Measurements from ENCODE around the gene NUDT17. TPM values are rescaled to one million over a fixed set of nuclear protein-coding genes. Genes with fewer than 3 reads are reported as not detected.

NUDT17 gene
- total RNA-seq, 1 donor from 2014 or later, result 3.9 TPM

GRCh38 chr1:145884675-145885074, 39.2 kb downstream of the NUDT17 start:
- no peak for ATAC-seq
- intact Hi-C loops (cut with DNase I), result no loop called here
- no peak for DNase-seq (ENCODE audit: low spot score)

GRCh38 chr1:145885738-145886287, 40.4 kb downstream of the NUDT17 start, which contains the start of gene ANKRD35:
Gene ANKRD35 (minus strand): TSS chr1:145885866. CDS start chr1:145885758, 108 bp downstream.
- peak; percentile 91 for DNase-seq (ENCODE audit: low spot score)
- intact Hi-C loops (cut with DNase I), result no loop called here
- peak; percentile 95 for ATAC-seq

- peak; percentile 43 for ATAC-seq
- no peak for DNase-seq (ENCODE audit: low spot score)
- intact Hi-C loops (cut with DNase I), result no loop called here
Measured at GRCh38 chr1:145886390-145886789, 41.0 kb downstream of the NUDT17 start.

- DNase-seq (ENCODE audit: low spot score) (no peak), ATAC-seq (no peak)
- intact Hi-C loops (cut with DNase I), result no loop called here
Measured at GRCh38 chr1:145886816-145887215, 41.4 kb downstream of the NUDT17 start.

- intact Hi-C loops (cut with DNase I), result no loop called here
- ATAC-seq (no peak), DNase-seq (ENCODE audit: low spot score) (no peak)
Measured at GRCh38 chr1:145887631-145888030, 42.2 kb downstream of the NUDT17 start.

GRCh38 chr1:145889722-145890121, 44.3 kb downstream of the NUDT17 start:
- no peak for ATAC-seq
- intact Hi-C loops (cut with DNase I), result no loop called here
- no peak for DNase-seq (ENCODE audit: low spot score)

GRCh38 chr1:145891143-145891542, 45.7 kb downstream of the NUDT17 start:
- intact Hi-C loops (cut with DNase I), result no loop called here
- ATAC-seq (peak; percentile 20), DNase-seq (ENCODE audit: low spot score) (no peak)

GRCh38 chr1:145891587-145892485, 46.4 kb downstream of the NUDT17 start:
- ATAC-seq (peak; percentile 96), DNase-seq (ENCODE audit: low spot score) (peak; percentile 96)
- intact Hi-C loops (cut with DNase I), result no loop called here

- intact Hi-C loops (cut with DNase I), result no loop called here
- no peak for DNase-seq (ENCODE audit: low spot score)
- ATAC-seq, result peak; percentile 45
Measured at GRCh38 chr1:145892486-145893087, 47.2 kb downstream of the NUDT17 start.

GRCh38 chr1:145893306-145894055, 48.1 kb downstream of the NUDT17 start:
- ATAC-seq (no peak), DNase-seq (ENCODE audit: low spot score) (no peak)
- intact Hi-C loops (cut with DNase I), result no loop called here

GRCh38 chr1:145895471-145895870, 50.0 kb downstream of the NUDT17 start:
- ATAC-seq (no peak), DNase-seq (ENCODE audit: low spot score) (no peak)
- intact Hi-C loops (cut with DNase I), result no loop called here

- no peak for ATAC-seq
- intact Hi-C loops (cut with DNase I), result no loop called here
- DNase-seq (ENCODE audit: low spot score), result no peak
Measured at GRCh38 chr1:145897969-145898368, 52.5 kb downstream of the NUDT17 start.

Small RNA genes within 50 kb of the gene (microRNA-seq; reads per million reads assigned to microRNA genes)
- not detected for gene MIR6736

Other genes starting within 250 kb of the NUDT17 start
- gene GPR89A, start 237.6 kb upstream of the NUDT17 start, total RNA-seq, result 20.4 TPM
- gene PDZK1, start 138.3 kb upstream of the NUDT17 start, total RNA-seq, result 0.58 TPM
- gene CD160, start 126.1 kb upstream of the NUDT17 start, total RNA-seq, result 0.45 TPM
- gene RNF115, start 21.5 kb upstream of the NUDT17 start, total RNA-seq, result 19.9 TPM
- 26.2 TPM for gene POLR3C, start 21.4 kb upstream of the NUDT17 start, total RNA-seq
- 44.5 TPM for gene PIAS3, start 13.5 kb downstream of the NUDT17 start, total RNA-seq
- gene ANKRD35, start 40.2 kb downstream of the NUDT17 start, total RNA-seq, result 3.8 TPM
- gene ITGA10, start 64.4 kb downstream of the NUDT17 start, total RNA-seq, result 9.6 TPM
- gene PEX11B, start 73.1 kb downstream of the NUDT17 start, total RNA-seq, result 20.7 TPM
- 93.8 TPM for gene RBM8A, start 81.9 kb downstream of the NUDT17 start, total RNA-seq
- 57.6 TPM for gene LIX1L, start 112.4 kb downstream of the NUDT17 start, total RNA-seq
- 1.2 TPM for gene ANKRD34A, start 118.9 kb downstream of the NUDT17 start, total RNA-seq
- gene POLR3GL, start 119.1 kb downstream of the NUDT17 start, total RNA-seq, result 22.3 TPM
- 609 TPM for gene TXNIP, start 150.9 kb downstream of the NUDT17 start, total RNA-seq
- not detected for gene HJV, start 176.1 kb downstream of the NUDT17 start, total RNA-seq